GM19397 (cell line): ENCODE results near the gene FRMD3.
A peak's percentile ranks its signal among the peaks of the same experiment; 100 is the strongest.
"Not testable (repeated sequence)": the region's sequence is repeated elsewhere in the genome, so short reads cannot be mapped to it uniquely, and the experiment has no call there.

Source experiments
- ATAC-seq: cut with Tn5 transposase; IDR thresholded peaks from one replicate; pipeline ENCODE4 v1.9.1; 2021; ENCODE audit warnings: mild to moderate bottlenecking, moderate library complexity; ENCODE audit not compliant: unreplicated experiment

FRMD3 gene

DNA sequence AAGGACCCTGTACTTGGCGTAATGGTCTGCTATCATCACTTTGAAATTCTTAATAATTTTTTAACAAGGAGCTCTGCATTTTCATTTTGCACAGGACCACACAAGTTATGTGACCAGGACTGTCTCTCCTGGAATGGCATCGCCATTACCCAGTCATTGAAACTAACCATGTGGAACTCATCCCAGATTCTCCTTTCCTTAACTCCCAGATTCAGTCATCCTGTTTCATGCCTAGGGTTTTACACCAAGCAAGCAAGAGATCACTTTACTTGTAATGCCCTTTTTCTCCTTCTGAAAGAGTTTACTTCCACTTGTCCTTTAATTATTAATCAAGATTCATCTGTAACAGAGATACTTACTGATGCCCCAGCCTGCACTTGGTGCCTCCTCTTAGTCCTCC, 12.0 kb downstream of the FRMD3 start:
- no peak for ATAC-seq

GRCh38 chr9:83523684-83524083, 14.5 kb downstream of the FRMD3 start:
- ATAC-seq: no peak

GRCh38 chr9:83521411-83521810, 16.8 kb downstream of the FRMD3 start:
- no peak for ATAC-seq

DNA sequence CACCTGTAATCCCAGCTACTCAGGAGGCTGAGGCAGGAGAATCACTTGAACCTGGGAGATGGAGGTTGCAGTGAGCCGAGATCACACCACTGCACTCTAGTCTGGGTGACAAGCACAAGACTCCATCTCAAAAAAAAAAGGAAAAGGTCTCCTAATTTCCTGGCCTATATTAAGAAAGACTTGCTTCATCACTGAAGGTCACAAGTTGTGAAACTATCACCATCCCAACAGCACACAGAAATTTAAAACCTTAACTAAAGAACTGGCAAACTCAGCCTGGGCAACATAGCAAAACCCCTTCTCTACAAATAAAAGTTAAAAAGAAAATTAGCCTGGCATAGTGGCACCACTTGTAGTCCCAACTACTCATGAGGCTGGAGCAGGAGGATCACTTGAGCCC, 17.2 kb downstream of the FRMD3 start:
- no peak for ATAC-seq

DNA sequence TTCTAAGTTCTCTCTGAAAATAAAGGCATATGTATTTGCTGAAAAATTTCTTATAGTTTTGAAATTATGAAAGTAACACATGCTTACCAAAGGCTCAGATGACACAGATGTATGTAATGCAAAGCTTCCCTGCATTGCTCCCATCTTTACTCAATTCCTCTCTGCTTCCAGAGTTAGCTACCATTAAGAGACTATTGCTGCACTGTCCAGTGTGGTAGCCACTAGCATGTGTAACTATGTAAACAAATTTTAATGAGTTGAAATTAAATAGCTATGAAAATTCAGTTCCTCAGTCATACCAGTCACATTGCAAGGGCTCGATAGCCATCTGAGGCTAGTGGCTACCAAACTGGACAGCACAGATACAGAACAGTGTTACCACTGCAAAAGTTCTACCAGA, 17.9 kb downstream of the FRMD3 start:
- ATAC-seq: no peak

- not testable (repeated sequence) for ATAC-seq
These were observed 20.2 kb downstream of the FRMD3 start for GRCh38 chr9:83517980-83518379.

GRCh38 chr9:83514767-83515166, 23.4 kb downstream of the FRMD3 start:
- no peak for ATAC-seq

GRCh38 chr9:83512621-83513020, 25.6 kb downstream of the FRMD3 start:
- no peak for ATAC-seq

DNA sequence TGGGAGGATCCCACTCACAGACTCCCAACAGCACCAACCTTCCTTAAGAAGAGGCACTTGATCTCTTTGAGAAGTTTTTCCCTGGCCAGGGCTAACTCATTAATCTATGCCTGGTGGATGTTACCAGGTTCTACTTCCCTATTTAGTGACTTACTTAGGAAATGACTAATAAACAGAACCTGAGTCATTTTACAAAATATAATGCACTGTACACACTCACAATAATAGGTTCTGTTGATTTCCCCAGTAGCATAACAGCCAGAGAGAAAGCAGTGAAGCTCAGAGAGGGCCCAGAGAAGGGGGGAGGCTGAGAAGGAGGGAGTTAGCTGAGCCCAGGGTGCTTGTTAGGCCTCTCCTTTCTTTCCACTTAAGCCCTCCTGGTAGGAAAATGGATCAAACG, 27.1 kb downstream of the FRMD3 start:
- peak; percentile 86 for ATAC-seq

GRCh38 chr9:83509402-83509801, 28.8 kb downstream of the FRMD3 start:
- ATAC-seq: no peak

- no peak for ATAC-seq
These were observed 30.1 kb downstream of the FRMD3 start for GRCh38 chr9:83508067-83508466.

DNA sequence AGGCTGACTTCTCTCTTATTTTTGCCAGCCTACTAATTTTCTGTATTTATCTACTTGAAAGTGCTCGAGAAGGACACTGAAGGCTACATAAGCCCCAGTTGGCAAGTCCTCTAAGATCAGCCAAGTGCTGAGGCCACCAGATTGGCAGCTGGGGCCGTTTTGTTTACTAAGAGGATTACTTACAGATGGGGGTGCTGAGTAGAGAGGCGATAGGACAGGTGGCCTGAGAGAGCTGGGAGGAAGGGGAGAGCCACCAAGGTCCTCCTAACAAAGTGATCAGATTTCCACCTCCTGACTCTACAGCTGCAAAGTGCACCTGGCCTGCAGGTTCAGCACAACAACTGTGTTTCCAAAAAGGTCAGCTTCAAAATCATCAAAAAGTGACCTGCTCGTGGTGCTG, 32.9 kb downstream of the FRMD3 start:
- ATAC-seq: no peak

GRCh38 chr9:83503866-83504265, 34.3 kb downstream of the FRMD3 start:
- no peak for ATAC-seq

DNA sequence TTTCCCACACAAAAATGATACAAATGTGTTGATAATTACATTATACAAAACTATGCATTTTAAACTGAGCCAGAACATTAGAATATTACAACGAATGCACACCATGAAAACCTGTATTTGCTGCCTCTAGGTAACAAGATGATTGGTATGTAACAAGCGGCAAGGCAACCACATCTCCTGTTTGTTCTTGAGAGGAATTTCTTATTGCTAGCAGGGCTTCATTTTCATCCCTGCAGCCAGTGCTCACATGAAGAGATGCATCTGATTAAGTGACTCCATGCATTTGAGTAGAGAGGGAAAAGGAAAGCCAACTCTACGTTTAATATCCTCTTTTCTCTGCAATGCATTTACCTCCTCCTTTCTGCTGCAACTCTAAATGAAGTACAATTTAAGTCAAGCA, 36.6 kb downstream of the FRMD3 start:
- no peak for ATAC-seq

DNA sequence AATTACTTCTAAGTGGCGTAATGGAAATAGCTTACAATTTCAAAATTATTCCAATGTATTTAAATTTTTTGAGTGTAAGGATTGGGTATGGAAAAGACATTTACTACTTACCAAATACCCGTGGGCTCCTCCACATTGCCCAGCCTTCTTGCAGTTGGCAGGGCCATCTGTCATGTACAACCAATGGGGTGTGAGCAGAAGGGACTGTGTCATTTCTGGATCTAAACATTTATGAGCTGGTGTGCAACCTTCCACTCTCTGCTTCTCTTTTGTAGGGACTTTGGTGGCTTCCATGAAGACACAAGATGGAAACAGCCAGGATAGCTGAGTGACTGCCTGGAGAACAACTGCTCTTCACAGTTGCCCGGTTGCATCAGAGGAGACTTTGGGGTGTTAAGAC, 40.8 kb downstream of the FRMD3 start:
- no peak for ATAC-seq

DNA sequence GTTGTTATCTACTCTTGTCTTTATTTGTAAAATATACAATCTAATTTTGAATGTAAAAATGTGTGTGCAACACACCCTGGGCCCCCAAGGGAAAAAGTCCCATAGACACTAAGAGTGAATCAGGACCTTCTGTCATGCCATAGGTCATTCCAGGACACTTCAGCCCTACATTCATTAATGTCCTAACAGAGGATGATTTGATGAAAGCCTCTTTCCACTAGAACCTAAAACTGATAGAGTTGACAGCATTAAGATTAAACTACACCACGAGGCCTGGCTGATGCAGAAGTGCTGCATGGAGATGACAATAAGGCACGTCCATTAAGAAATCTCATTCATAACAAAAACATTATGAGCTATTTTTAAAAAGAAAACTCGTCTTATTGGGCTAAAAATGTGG, 46.2 kb downstream of the FRMD3 start:
- ATAC-seq: no peak

DNA sequence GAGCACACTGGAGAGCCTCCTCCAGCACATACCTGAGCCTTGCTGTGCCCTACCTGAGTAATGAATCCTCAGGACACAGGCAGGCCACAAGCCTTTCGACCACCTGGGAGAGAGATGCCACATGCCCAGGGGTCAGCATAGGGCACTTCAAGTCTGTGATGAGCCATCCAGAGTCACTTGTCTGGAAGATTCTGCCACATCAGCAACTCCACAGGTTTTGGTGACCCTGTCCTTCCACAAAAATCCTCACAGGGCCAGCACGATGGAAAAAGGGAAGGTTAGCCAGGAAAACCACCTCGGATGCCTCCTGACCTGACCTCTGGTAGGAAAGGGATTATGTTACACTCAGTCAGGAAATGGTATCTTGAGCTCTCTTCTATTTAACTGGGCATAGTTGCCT, 46.8 kb downstream of the FRMD3 start:
- ATAC-seq: no peak

DNA sequence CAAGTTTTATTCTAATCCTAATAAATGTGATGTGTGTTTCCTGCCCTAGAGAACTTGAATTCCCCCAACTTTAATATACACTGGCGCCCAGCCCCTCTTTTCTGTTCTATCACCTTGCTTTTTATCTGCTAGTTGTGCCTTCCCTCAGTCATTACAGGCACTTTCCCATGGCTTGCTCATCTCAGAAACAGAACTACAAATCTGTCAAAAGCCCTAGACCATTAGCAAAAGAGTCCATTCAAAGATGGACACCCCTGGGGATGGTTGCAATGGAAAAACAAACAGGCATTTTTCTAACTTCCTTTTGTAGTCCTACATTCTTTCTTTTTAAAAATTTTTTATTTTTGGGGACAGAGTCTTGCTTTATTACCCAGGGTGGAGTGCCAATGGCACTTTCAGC, 48.2 kb downstream of the FRMD3 start:
- no peak for ATAC-seq

GRCh38 chr9:83484990-83485389, 53.2 kb downstream of the FRMD3 start:
- ATAC-seq: no peak

- no peak for ATAC-seq
These were observed 55.0 kb downstream of the FRMD3 start for GRCh38 chr9:83483223-83483622.

- ATAC-seq: no peak
These were observed 58.4 kb downstream of the FRMD3 start for GRCh38 chr9:83479765-83480164.

DNA sequence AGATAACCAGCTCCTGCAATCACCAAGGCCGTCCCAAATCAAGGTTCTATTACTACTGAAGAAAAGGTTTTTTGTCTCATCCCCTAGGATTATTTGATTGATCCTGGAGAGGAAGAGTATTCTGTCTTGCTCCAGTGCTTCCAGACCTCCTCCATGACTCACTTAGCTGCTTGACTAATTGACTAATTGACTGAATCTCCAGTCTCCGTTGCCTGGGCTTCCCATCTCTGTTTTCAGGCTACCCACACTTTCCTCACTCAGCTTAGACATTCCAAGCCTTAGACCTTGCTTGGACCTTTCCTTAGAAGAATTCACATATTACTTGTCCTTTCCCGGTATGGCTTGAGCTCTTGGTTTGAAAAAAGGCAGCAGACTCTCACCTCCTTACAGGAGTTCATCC, 60.6 kb downstream of the FRMD3 start:
- no peak for ATAC-seq

- ATAC-seq: no peak
These were observed 61.1 kb downstream of the FRMD3 start for GRCh38 chr9:83477120-83477519.

DNA sequence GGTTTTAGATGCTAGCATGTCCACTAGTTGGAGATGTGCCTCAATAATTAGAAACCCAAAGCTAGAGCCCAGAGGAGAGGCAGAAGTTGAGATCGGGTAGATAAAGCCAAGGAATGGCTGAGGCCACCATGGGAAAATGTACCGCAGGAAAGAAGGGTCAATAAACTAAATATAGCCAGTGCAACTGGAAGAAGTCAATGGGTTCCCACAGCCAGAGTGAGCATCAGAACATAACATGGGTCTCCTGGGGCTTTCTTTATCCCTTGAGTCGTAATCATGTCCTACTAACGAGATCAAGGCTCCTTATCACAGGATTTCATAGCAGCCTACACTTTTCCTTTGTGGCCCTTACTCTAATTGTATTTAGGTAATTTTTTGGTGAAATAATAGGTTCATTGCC, 61.7 kb downstream of the FRMD3 start:
- ATAC-seq: no peak
